OCI-M2 (cell line): ENCODE data around the gene PLCG2.

Source experiments
- DNase-seq: peaks from one replicate; lab custom pipeline; 2025; ENCODE audit not compliant: unreplicated experiment; lab: John Stamatoyannopoulos, UW

Gene PLCG2

DNA sequence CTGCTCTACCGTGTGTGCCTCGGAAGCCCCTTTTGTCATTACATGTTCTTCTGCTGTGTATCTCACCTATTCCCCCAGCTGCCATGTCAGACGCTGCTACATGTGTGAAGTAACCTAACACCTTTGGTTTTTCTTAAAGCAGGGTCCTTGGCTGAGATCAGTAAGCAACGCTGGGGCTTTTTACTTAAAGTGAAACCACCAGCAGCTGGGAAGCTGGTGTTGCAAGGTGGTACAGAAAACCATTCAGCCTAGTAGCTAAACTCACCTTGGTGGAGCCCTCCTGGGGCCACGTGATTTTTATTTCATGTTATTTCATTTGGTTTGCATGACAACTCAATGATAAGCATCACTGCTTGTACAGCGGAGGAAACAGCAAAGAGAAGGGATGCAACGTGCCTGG is 62.6 kb downstream of the PLCG2 start:
- DNase-seq = no peak

DNA sequence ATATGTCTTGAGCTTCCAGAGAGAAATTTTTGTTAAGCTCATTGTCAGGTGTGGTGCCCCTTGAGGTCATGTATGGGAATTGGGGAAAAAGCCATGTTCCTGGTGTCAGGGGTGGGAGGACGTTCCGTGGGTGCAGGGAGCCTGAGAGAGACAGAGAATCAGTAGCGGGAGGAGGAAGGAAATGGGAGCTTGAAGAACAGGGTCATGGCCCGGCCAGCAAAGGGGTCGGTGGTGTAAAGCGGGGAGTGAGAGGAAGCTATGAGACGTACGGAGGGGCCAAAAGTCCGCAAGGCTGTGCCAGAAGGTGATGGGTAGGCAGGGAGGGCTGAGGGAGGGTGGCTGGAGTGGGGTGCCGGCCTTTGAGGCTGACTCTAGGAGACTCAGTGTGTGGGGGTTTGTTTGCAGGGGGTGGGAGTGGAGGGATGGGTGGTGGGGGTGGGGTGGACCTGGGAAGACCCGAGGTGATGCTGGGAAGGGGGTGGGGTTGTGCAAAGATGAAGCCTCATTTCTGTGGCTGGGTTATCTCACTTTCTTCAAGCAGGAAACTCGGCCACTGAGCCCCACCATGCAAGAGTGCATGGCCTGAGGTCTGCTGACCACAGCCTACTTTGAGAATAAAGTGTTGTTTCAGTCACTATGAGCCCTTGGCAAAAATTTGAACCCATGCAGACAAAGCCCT is 63.6 kb downstream of the PLCG2 start:
- DNase-seq = no peak

DNA sequence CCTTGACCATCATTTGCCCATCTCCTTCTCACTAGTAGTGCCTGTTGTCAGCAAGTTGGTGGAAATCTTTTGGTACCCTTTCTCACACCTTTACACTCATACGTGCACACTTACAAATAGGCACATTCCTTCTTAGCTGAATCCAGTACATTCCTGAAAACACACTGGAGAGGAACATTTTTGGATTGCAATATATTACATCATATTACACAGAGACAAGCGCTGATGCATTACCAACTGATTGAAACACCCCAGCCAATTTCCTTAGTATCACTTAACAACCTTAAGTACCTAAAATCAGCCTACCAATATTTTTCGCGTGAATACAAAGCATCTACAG is 64.1 kb downstream of the PLCG2 start:
- no peak for DNase-seq

DNA sequence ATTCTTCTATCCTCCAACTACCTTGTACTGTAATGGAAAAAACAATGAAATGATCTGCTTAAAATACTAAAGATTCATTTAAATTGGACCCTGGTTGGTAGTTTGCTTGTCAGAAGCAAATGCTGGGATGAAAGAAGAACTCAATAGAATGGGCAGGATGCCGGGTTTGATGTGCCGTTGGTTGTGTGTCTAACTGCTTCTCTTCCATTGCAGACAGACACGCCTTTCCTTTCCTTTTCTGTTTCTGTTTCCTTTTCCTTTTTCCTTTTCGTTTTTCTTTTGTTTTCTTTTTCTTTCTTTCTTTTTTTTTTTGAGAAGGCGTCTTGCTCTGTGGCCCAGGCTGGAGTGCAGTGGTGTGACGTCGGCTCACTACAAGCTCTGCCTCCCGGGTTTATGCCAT is 64.6 kb downstream of the PLCG2 start:
- DNase-seq = no peak

DNA sequence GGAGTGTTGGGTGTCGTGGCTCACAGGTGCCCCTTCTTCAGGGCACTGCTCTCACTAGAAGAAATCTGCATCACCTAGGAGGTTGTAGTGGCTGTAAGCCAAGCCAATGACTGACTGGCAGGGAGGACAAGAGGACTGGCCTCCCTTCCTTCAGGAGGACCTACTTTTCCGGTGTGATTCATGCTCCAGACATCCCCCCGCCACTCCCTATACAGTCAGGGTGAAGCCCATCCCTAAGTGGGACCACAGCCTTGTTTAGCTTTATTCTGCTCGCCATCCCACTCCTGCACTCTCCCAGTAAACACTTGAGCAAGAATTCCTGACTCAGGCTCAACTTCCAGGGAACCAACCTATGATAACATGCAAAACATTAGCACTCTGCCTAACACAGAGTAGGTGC is 67.0 kb downstream of the PLCG2 start:
- DNase-seq = no peak

DNA sequence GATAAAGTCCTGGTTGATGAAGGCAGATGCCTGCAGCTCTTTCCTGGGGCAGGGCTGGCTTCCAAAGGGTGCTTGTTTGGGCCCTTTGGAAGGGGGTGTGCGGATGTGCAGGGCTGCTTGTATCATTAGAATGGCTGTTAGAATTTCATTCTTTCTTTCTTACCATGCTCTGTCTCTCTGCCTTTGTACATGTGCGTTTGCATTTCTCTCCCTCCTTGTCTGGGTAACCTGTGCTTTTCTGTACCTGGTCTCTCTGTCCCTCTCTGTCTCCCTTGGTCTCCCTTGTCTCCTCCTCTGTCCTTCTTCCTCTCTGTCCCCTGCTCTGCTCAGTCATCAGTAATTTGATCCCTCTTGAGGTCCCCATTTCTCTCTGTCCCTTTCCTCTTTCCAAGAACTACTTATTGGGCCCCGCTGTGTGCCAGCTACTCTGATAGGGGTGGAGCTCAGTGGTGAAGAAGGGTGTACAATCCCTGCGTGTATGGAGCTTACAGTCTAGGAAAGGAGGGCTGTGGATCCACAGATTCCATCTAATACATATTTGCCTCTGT is 69.3 kb downstream of the PLCG2 start:
- DNase-seq = no peak

DNA sequence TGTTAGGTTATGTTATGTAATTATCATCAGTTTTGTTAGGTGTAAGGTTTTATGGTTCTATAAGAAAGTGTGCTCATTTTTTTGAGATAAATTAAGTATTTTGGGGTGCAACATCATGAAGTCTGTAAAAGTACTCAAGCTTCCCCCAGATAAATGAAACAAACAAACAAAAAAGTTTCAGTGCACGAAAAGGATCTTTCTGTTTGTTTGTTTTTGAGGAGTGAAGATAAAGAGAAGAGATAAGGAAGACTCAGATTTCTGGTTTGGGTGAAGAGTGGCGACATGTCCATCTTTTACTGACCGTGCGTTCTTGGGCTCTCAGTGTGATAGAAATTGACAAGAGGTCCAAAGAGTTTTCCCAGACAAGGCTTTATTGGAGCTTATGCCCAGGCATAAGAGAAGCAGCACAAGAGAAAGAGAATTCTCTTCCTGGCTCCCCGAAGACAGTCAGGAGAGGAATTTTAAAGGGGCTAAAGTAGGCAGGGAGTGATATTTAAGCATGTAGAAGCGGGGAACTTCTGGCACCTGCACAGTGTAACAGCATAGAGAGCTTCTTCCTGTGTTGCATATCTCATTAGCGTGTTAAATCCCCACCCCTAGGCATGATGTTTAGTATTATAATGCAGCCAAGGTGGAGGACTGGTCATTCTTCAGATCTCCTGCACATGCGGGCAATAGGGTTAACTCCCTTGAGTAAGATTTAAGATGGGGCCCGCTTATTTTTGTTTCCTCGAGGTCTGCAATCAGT is 71.3 kb downstream of the PLCG2 start:
- no peak for DNase-seq

DNA sequence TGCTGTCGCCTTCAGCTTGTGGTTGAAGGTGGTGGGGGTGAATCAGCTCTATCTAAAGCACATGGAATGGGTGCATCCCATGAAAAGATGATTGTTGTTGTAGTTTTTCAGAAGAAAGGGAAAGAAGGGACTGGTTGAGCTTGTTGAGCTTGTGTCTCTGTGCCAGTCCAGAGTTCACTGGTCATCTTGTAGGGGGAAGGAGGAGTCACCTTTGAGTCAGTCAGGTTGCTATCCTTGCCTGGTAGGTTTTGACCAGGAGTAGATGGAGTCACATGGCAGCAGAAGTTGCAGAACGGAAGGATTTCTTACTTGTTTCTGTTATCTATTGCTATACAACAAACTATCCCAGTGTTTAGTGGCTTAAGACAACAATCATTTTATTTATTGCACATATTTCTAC is 73.3 kb downstream of the PLCG2 start:
- no peak for DNase-seq

DNA sequence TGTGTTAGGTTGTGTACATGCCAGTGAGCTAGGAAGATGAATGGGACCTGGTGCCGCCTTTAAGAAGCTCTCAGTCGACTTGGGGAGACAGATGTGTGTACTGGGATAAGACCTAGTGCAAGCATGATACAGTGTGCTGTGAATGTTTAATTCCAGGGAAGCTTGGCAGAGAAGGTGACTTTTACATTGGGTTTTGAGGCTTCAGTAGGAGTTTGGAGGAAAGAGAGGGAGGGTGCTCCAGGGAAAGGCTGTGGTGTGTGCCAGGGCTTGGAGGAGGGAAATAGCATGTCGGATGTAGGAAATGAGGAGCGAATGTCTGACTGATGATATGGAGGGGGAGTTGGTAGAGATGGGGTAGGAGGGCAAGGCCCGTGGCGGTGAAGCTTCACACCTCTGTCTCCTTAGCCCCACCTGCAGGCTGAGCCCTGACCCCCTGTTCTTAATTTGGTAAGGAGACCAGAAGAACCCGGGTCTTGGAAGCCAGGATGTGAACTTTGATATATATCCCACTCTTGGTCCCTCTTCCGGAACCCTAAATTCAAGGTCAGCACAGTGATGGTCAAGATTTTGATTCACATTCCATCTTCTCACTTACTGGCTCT is 76.6 kb downstream of the PLCG2 start:
- no peak for DNase-seq

DNA sequence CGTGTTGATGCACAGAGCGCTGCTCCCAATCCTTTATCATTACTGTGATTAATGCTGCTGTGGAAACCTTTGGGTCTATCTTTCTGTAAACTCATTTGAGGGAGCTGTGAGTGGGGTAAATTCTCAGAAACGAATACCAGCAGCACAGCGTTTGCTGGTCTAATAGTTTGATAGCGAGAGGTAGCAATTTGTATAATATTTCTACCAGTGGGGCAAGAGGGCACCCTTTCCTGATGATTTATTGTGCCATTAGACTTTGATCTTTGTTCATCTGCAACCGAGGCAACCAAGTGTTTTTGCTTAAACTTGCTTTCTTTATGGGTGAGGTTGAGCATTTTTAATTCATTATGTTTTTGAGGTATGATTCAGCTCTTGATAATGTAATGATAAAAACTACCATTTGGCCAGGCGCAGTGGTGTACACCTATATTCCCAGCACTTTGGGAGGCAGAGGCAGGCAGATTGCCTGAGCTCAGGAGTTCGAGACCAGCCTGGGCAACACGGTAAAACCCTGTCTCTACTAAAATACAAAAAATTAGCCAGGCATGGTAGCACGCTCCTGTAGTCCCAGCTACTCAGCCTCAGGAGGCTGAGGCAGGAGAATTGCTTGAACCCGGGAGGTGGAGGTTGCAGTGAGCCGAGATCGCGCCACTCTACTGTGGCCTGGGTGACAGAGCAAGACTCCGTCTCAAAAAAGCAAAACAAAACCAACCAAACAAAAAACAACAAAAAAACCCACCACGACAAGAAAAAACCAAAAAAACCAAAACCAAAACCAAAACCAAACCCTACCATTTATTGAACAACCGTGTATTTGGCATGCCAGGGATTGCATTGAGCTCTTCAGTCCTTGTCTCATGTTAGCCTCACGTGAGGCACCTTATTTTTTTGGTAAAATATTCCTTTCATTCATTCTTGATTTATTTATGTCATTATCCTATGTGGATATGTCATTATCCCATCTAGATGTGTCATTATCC is 81.5 kb downstream of the PLCG2 start:
- no peak for DNase-seq

DNA sequence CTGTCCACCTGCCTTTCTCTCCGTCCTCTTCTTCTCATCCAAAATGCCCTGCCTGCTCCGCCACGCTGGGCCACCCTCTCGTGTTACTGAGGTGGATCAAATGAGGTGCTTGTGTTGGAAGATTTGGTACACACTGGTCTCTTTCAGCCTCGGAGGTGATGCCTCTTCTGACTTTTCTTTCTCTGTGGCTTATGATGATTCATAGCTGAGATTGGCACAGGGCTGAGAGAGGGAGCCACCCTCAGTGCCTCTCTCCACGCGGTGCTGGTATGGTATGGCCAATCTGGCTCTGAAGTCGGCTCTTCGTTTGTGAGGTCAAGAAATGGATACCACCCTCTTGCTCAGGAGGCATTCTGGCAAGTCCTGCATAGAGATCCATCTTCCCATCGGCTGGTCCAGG is 82.4 kb downstream of the PLCG2 start:
- DNase-seq = no peak

DNA sequence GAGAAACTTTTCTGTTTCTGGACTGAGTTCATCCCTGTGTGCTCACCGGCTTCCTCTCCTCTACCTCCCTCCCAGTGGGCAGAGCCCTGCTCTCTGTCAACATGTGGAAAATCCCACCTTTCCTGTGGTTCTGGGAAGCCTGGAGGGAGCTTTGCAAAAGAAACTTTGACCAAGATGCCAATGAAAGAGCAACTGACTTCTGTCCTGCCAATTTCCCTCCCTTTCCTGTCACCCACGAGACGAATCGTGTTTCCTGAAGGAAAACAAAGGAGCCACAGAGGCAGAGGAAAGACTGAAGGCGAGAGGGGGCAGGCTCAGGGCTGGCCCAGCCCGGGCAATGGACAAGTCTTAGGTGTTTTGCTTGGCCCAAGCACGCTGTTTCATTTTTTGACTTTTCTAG is 82.8 kb downstream of the PLCG2 start:
- no peak for DNase-seq

DNA sequence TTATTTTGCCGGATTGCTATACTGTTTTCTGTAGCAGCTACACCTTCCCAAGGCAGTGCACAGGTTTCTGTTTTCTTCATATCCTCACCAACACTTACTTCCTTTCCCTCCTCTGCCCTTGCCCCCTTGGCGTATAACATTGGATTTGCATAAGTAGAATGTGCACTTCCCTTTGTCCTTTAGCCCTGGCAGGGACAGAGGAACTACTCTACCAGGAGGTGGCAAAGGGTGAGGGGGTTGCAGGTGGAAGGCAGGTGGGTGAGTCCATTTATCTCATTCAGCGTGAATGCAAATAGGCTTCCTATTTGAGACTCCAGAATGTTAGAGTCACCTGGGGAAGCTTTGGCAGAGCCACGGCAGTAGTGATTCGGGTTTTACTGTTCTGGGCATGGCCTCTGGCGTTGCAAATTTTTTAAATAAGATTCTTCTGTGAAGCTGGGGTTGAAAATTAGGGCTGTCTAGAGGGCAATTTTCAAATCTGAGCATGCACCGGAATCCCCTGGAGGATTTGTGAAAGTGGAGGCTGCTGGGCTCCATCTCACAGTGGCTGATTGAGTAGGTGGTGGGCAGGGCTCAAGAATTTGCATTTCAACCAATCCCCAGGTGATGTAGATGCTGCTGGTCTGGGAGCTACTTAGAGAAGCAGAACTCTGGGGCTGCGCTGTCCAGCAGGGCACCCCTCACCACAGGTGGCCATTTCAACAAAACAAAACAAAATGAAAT is 84.7 kb downstream of the PLCG2 start:
- DNase-seq = no peak

DNA sequence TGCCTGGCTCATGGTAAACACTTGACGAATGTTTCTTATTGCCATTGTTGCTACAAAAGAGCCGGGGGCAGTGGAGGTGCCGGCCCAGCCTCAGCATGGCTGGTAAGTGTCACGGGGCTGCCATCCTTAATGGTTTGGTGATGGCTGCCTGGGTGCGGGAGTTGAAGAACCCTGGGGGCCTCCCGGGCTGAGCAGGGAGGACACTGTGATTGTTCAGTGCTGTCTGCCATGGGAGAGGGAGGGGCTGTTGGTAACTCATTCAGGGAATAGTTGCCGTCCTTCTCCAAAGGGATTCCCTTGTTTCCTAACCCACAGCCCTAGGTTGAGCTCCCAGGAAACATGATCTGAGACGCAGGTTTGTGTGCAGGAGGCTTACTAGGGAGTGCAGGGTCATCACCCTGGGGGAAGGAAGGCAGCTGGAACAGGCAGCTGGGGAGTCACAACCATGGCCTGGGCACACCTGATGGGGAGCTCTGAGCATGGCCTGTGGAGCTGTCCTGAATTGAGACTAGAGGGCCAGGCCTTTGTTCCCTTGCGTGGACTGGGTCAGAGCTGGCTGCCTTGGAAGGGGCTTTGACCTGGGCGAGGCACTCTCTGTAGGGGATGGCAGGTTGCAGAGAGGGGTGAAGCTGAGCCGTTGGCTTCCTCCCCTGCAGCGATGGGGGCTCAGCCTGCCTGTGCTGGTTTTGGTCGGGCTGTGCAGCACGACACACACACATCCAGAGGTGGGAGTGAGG is 85.7 kb downstream of the PLCG2 start:
- DNase-seq = no peak

DNA sequence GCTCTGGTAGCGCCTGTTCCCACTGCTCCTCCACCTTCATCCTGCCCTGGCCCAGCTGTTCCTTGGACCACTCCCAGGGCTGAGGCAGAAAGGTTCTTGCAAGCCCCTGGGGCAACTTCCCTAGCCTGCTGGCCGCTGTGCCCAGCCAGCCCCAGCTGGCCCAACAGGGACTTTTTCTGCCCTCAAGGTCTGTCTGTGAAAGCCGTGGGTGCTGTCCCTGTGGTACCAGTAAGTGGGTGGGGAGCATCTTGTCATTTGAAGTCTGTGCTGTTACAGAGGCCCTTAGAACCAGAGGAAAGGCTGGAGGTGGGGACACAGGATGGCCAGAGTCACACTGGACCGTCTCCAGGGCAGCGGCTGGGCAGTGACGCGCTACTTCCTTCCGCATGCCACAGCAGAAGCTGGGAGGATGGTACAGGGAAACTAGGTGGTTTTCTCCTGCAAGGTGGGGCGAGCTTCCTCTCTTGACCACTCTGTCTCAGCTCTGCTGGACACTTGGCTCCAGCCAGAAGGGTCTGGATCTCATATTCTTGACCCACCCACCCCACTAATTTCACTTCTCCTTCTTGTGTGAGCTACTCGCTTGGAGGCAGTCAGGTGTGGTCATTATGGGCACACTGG is 87.8 kb downstream of the PLCG2 start:
- DNase-seq = no peak

DNA sequence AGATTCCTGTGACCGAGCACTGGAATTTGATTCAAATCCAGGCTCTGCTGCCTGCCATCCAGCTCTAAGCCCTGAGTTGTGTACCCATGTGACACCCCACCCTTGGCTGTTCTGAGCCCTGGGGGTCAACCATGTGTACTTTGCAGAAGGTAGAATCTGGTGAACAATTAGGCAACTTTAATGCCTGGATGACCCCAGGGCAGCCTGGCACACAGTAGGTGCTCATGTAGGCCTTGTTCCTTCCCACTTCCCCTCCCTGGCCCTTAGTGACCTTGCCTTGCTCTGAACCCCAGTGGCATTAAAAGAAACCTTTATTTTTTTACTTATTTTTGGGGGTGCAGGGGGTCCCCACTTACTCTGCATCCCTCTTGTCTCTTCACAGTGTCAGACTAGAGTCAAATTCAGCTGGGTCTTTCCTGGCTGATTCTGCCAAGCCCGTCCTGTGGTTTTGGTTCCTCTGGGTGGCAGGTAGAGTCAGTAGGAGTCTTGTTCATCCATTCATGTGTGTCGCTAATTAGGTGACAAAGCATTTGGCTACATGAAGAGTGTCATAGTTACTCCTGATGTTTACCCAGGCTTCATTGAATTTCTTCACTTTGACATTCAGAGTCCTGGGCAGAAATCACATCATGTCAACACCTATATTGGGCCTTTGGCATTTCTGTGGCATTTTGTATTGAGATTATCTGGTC is 89.1 kb downstream of the PLCG2 start:
- no peak for DNase-seq

DNA sequence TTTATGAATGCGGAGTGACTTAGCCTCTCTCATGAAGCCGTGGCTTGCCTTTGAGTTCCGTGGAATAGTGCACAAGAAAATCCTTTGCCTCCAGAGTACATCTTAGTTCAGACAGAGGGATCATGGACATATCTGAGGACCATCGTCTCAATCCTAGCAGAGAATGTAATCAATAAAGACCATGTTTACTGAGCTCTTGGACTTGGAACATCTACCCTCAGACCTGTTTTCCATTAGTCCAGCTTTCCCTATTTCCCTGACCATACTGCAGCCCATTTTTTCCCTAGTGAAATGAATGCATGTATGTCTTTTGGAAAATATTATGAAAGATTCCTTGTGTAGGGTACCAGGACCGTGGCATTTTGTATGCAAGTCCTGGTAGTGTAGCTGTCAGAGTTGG is 90.2 kb downstream of the PLCG2 start:
- no peak for DNase-seq

DNA sequence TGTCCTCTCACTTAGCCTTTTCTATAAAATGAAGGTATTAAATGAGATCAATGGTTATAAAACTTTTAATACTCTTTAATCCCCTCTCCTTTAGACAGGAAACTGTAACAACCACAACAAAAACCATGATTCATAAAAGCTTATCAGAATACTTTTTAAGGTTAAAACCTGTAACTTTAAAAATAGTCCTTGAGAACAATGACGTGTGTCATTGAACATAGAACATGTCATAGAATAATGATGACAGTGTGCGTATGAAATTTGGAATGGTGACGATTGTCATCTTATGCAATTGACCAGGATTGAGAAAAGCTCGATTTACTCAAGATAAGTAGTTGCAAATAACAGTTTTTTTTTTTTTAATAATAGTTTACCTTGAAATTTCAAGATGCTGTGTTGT is 94.1 kb downstream of the PLCG2 start:
- DNase-seq = no peak
